H9 (cell line): ENCODE results near the gene PIK3C2B. TPM values are rescaled to one million over a fixed set of nuclear protein-coding genes. Genes with fewer than 3 reads are reported as not detected.

Source experiments
- DNase-seq: peaks from one replicate; pipeline ENCODE4 v3.0.0-alpha.2; 2017
- H2AFZ ChIP-seq: one replicate; pipeline ENCODE4 v1.6.1; 2013; ENCODE audit warnings: mild to moderate bottlenecking, low read length, control low read depth, moderate library complexity
- H2AK5ac ChIP-seq: 2 replicates; pipeline ENCODE4 v1.6.1; 2013; ENCODE audit warnings: low read length, control low read depth, mixed read lengths; ENCODE audit not compliant: insufficient read length
- H2BK120ac ChIP-seq: one replicate; pipeline ENCODE4 v1.6.1; 2013; ENCODE audit warnings: low read depth, mild to moderate bottlenecking, low read length, control low read depth, inconsistent platforms; ENCODE audit not compliant: poor library complexity, severe bottlenecking
- H2BK12ac ChIP-seq: 2 replicates; pipeline ENCODE4 v1.6.1; 2013; ENCODE audit warnings: low read length, control low read depth, mixed read lengths, low read depth; ENCODE audit not compliant: insufficient read length
- H2BK15ac ChIP-seq: 2 replicates; pipeline ENCODE4 v1.6.1; 2013; ENCODE audit warnings: low read depth, low read length, control low read depth
- H2BK20ac ChIP-seq: one replicate; pipeline ENCODE4 v1.6.1; 2013; ENCODE audit warnings: low read depth, mild to moderate bottlenecking, low read length, control low read depth, inconsistent platforms; ENCODE audit not compliant: poor library complexity, severe bottlenecking
- H2BK5ac ChIP-seq: 2 replicates; pipeline ENCODE4 v1.6.1; 2013; ENCODE audit warnings: low read length, control low read depth, mixed read lengths; ENCODE audit not compliant: insufficient read length
- H3K14ac ChIP-seq: 2 replicates; pipeline ENCODE4 v1.6.1; 2013; ENCODE audit warnings: low read length, control low read depth; ENCODE audit not compliant: insufficient read depth
- H3K18ac ChIP-seq: 2 replicates; pipeline ENCODE4 v1.6.1; 2013; ENCODE audit warnings: low read depth, mild to moderate bottlenecking, mixed read lengths, low read length, control low read depth; ENCODE audit not compliant: insufficient read length
- H3K23ac ChIP-seq: 2 replicates; pipeline ENCODE4 v1.6.1; 2013; ENCODE audit warnings: low read length, control low read depth, mixed read lengths, low read depth; ENCODE audit not compliant: insufficient read length
- H3K23me2 ChIP-seq: 2 replicates; pipeline ENCODE4 v1.6.1; 2013; ENCODE audit warnings: low read depth, mild to moderate bottlenecking, mixed read lengths, low read length, control low read depth; ENCODE audit not compliant: insufficient read length, poor library complexity, severe bottlenecking
- H3K27ac ChIP-seq: 2 replicates; pipeline ENCODE4 v1.5.1; 2013; ENCODE audit warnings: low read length, control low read depth, mixed read lengths, low read depth; ENCODE audit not compliant: insufficient read length
- H3K27me3 ChIP-seq: 2 replicates; pipeline ENCODE4 v1.6.1; 2013; ENCODE audit warnings: low read length, control low read depth, inconsistent platforms; ENCODE audit not compliant: insufficient read depth
- H3K4ac ChIP-seq: 2 replicates; pipeline ENCODE4 v1.6.1; 2013; ENCODE audit warnings: low read depth, mild to moderate bottlenecking, control low read depth, inconsistent platforms, low read length, moderate library complexity
- H3K4me1 ChIP-seq: 2 replicates; pipeline ENCODE4 v1.6.1; 2013; ENCODE audit warnings: low read length, control low read depth, inconsistent platforms; ENCODE audit not compliant: insufficient read depth
- H3K4me2 ChIP-seq: 2 replicates; pipeline ENCODE4 v1.6.1; 2013; ENCODE audit warnings: low read length, control low read depth, mixed read lengths; ENCODE audit not compliant: insufficient read length, insufficient read depth
- H3K56ac ChIP-seq: 2 replicates; pipeline ENCODE4 v1.6.1; 2013; ENCODE audit warnings: low read depth, mild to moderate bottlenecking, mixed read lengths, low read length, control low read depth; ENCODE audit not compliant: insufficient read length
- H3K79me1 ChIP-seq: 2 replicates; pipeline ENCODE4 v1.6.1; 2013; ENCODE audit warnings: low read depth, mild to moderate bottlenecking, moderate library complexity, low read length, control low read depth, inconsistent platforms; ENCODE audit not compliant: insufficient read depth, poor library complexity, severe bottlenecking
- H3K79me2 ChIP-seq: 2 replicates; pipeline ENCODE4 v1.6.1; 2013; ENCODE audit warnings: low read length, control low read depth, inconsistent platforms; ENCODE audit not compliant: insufficient read depth
- H3K9ac ChIP-seq: 2 replicates; pipeline ENCODE4 v1.6.1; 2013; ENCODE audit warnings: low read length, control low read depth, mixed read lengths; ENCODE audit not compliant: insufficient read length; ENCODE audit errors: extremely low read depth
- H3K9me3 ChIP-seq: one replicate; pipeline ENCODE4 v1.6.1; 2013; ENCODE audit warnings: low read depth, low read length, inconsistent platforms; ENCODE audit not compliant: control insufficient read depth
- H3T11ph ChIP-seq: one replicate; pipeline ENCODE4 v1.6.1; 2013; ENCODE audit warnings: mild to moderate bottlenecking, low read length, control low read depth, inconsistent platforms
- H4K20me1 ChIP-seq: one replicate; pipeline ENCODE4 v1.6.1; 2013; ENCODE audit not compliant: control insufficient read depth, insufficient read length, insufficient read depth
- H4K5ac ChIP-seq: 2 replicates; pipeline ENCODE4 v1.6.1; 2013; ENCODE audit warnings: low read depth, mild to moderate bottlenecking, mixed read lengths, low read length, control low read depth; ENCODE audit not compliant: insufficient read length
- H4K8ac ChIP-seq: replicated peaks from 2 replicates; pipeline ENCODE4 v1.6.1; 2013; ENCODE audit warnings: low read length, control low read depth, mixed read lengths, low read depth; ENCODE audit not compliant: insufficient read length
- H4K91ac ChIP-seq: 2 replicates; pipeline ENCODE4 v1.6.1; 2013; ENCODE audit warnings: low read depth, mild to moderate bottlenecking, moderate library complexity, mixed read lengths, low read length, control low read depth; ENCODE audit not compliant: insufficient read length
- H3K27ac Mint-ChIP-seq, 3 experiments: 2 replicates in 2 of 3; 3 replicates in 1 of 3; pipeline ENCODE4 v1.8.0; 2020 to 2021; ENCODE audit warnings: mixed read lengths in 3 of 3, mild to moderate bottlenecking in 1 of 3, moderate library complexity in 1 of 3
- H3K27me3 Mint-ChIP-seq: 2 replicates; pipeline ENCODE4 v1.8.0; 2021; ENCODE audit warnings: low read depth, mild to moderate bottlenecking, moderate library complexity, mixed read lengths
- H3K36me3 Mint-ChIP-seq, 3 experiments: 2 replicates in 2 of 3; 3 replicates in 1 of 3; pipeline ENCODE4 v1.8.0; 2020 to 2021; ENCODE audit warnings: low read depth in 3 of 3, mixed read lengths in 3 of 3; ENCODE audit not compliant: insufficient read depth in 1 of 3
- H3K4me1 Mint-ChIP-seq, 2 experiments: 2 replicates each; pipeline ENCODE4 v1.8.0; 2020; ENCODE audit warnings: mixed read lengths in 2 of 2
- H3K4me3 Mint-ChIP-seq, 2 experiments: 2 replicates in 1 of 2; 3 replicates in 1 of 2; pipeline ENCODE4 v1.8.0; 2020 to 2021; ENCODE audit warnings: mild to moderate bottlenecking in 2 of 2, mixed read lengths in 2 of 2, moderate library complexity in 1 of 2
- H3K9me3 Mint-ChIP-seq, 2 experiments: 2 replicates in 1 of 2; 3 replicates in 1 of 2; pipeline ENCODE4 v1.8.0; 2020; ENCODE audit warnings: mild to moderate bottlenecking in 2 of 2, mixed read lengths in 2 of 2, moderate library complexity in 1 of 2
- CTCF ChIP-seq: fragments of 200-600 bp; sonication (generic); conservative IDR thresholded peaks from 3 replicates; pipeline ENCODE4 v1.8.0; 2021; ENCODE audit warnings: antibody characterized with exemption, mild to moderate bottlenecking
- WGBS: extraction: QIAGEN DNeasy Blood & Tissue Kit; methylation state at CpG from one replicate; pipeline ENCODE4 v1.1.7; 2013; ENCODE audit warnings: missing lambda C conversion rate, low lambda C conversion rate, mixed read lengths; ENCODE audit not compliant: insufficient read length; ENCODE audit errors: extremely low coverage; 5-methylcytosine and 5-hydroxymethylcytosine counted together
- total RNA-seq: library from RNA; stranded (reverse); gene quantifications from 2 replicates; pipeline ENCODE4 v1.2.1, GENCODE V29; 2021

Gene PIK3C2B
- total RNA-seq, 1 experiment from 2014 or later = 13.1 TPM

GRCh38 chr1:204528241-204528640 lies 33.6 kb upstream of the PIK3C2B start:
- no peak overlapping the region for H3T11ph ChIP-seq
- no CpG with 5 or more reads among the region's 5 CpGs for WGBS
- Mint-ChIP-seq H3K27ac (no peak overlapping the region), H3K9me3 (peaks cover 3 to 6% of the 10 kb centered on the region in 2 experiments; a peak in 4 of 5 replicates), H3K36me3 (peaks cover 43 to 72% (median 71%) of the 10 kb centered on the region in 3 experiments; a peak in 6 of 7 replicates), H3K4me3 (no peak overlapping the region), H3K4me1 (peaks cover 9 to 10% of the 10 kb centered on the region in 2 experiments), H3K27me3 (no peaks in the 10 kb centered on the region)
- H3K4me2 ChIP-seq = no peak overlapping the region
- H3K4me1 ChIP-seq = no peaks in the 10 kb centered on the region
- no peak overlapping the region for H2BK5ac ChIP-seq
- no peak overlapping the region for H2BK20ac ChIP-seq
- H3K23ac ChIP-seq = no peak overlapping the region
- no peak for DNase-seq
- H3K18ac ChIP-seq = no peak overlapping the region
- H3K4ac ChIP-seq = no peak overlapping the region
- no peak overlapping the region for H2BK120ac ChIP-seq
- no peaks in the 10 kb centered on the region for H4K20me1 ChIP-seq
- no peaks in the 10 kb centered on the region for H3K27me3 ChIP-seq
- H3K23me2 ChIP-seq = no peaks in the 10 kb centered on the region
- H3K79me2 ChIP-seq = peaks cover 3% of the 10 kb centered on the region; the same call in 1 of the 2 replicates
- H4K8ac ChIP-seq = no peak overlapping the region
- H3K9me3 ChIP-seq = no peaks in the 10 kb centered on the region
- H3K14ac ChIP-seq = no peak overlapping the region
- H2BK12ac ChIP-seq = no peak overlapping the region
- no peak overlapping the region for H2AFZ ChIP-seq
- H3K27ac ChIP-seq = no peak overlapping the region
- no peak overlapping the region for H2BK15ac ChIP-seq
- no peak overlapping the region for H3K56ac ChIP-seq
- no peak overlapping the region for H4K5ac ChIP-seq
- H3K79me1 ChIP-seq = peaks cover 4% of the 10 kb centered on the region
- H3K9ac ChIP-seq = no peak overlapping the region
- no peak overlapping the region for H2AK5ac ChIP-seq
- H4K91ac ChIP-seq = no peak overlapping the region
- TF ChIP-seq CTCF = no peak
